Trophoblast cell (in vitro differentiated cells and primary cell): ENCODE measurements around the gene TANK.
"Not testable (repeated sequence)": the region's sequence is repeated elsewhere in the genome, so short reads cannot be mapped to it uniquely, and the experiment has no call there.

Source experiments
- DNase-seq, 2 donors: peaks; one replicate each; pipeline ENCODE4 v3.0.0-alpha.2; 2016
- H2AFZ ChIP-seq: 2 replicates; pipeline ENCODE4 v1.6.1; 2013; ENCODE audit warnings: low read length, moderate library complexity, mild to moderate bottlenecking; ENCODE audit not compliant: insufficient read depth, poor library complexity
- H2AK5ac ChIP-seq: 2 replicates; pipeline ENCODE4 v1.6.1; 2013; ENCODE audit warnings: mild to moderate bottlenecking, low read length
- H2BK120ac ChIP-seq: 2 replicates; pipeline ENCODE4 v1.6.1; 2013; ENCODE audit warnings: low read length, mild to moderate bottlenecking, moderate library complexity; ENCODE audit not compliant: insufficient read depth, poor library complexity
- H2BK12ac ChIP-seq: 2 replicates; pipeline ENCODE4 v1.6.1; 2013; ENCODE audit warnings: mild to moderate bottlenecking, low read length, moderate library complexity
- H2BK5ac ChIP-seq: 2 replicates; pipeline ENCODE4 v1.6.1; 2013; ENCODE audit warnings: low read length, low read depth, moderate library complexity, mild to moderate bottlenecking; ENCODE audit not compliant: poor library complexity
- H3K14ac ChIP-seq: 2 replicates; pipeline ENCODE4 v1.6.1; 2013; ENCODE audit warnings: mild to moderate bottlenecking, low read length
- H3K18ac ChIP-seq: 2 replicates; pipeline ENCODE4 v1.6.1; 2013; ENCODE audit warnings: mild to moderate bottlenecking, low read length
- H3K23ac ChIP-seq: 2 replicates; pipeline ENCODE4 v1.6.1; 2013; ENCODE audit warnings: low read length
- H3K27ac ChIP-seq: 2 replicates; pipeline ENCODE4 v1.5.1; 2013; ENCODE audit warnings: low read depth, mild to moderate bottlenecking, inconsistent platforms, low read length, moderate library complexity
- H3K27me3 ChIP-seq: 2 replicates; pipeline ENCODE4 v1.6.1; 2013; ENCODE audit warnings: inconsistent platforms, mild to moderate bottlenecking, low read length, moderate library complexity; ENCODE audit not compliant: insufficient read depth
- H3K36me3 ChIP-seq, 2 experiments: 1 replicate in 1 of 2; 2 replicates in 1 of 2; pipeline ENCODE4 v1.6.1; 2013; ENCODE audit warnings: low read length in 2 of 2, mild to moderate bottlenecking in 2 of 2, moderate library complexity in 1 of 2; ENCODE audit not compliant: insufficient read depth in 2 of 2, control insufficient read depth in 1 of 2
- H3K4ac ChIP-seq: 2 replicates; pipeline ENCODE4 v1.6.1; 2013; ENCODE audit warnings: low read depth, mild to moderate bottlenecking, low read length, moderate library complexity
- H3K4me1 ChIP-seq, 2 experiments: 1 replicate in 1 of 2; 2 replicates in 1 of 2; pipeline ENCODE4 v1.6.1; 2013; ENCODE audit warnings: low read length in 2 of 2, mild to moderate bottlenecking in 2 of 2, moderate library complexity in 1 of 2; ENCODE audit not compliant: insufficient read depth in 2 of 2, control insufficient read depth in 1 of 2
- H3K4me2 ChIP-seq: 2 replicates; pipeline ENCODE4 v1.6.1; 2013; ENCODE audit warnings: inconsistent platforms, mild to moderate bottlenecking, low read length, moderate library complexity
- H3K4me3 ChIP-seq: 2 replicates; pipeline ENCODE4 v1.5.1; 2013; ENCODE audit warnings: mild to moderate bottlenecking, low read depth, low read length, inconsistent platforms
- H3K79me1 ChIP-seq: one replicate; pipeline ENCODE4 v1.6.1; 2013; ENCODE audit warnings: low read length
- H3K79me2 ChIP-seq: 2 replicates; pipeline ENCODE4 v1.6.1; 2013; ENCODE audit warnings: low read length, mild to moderate bottlenecking; ENCODE audit not compliant: control insufficient read depth, insufficient read depth, poor library complexity
- H3K9ac ChIP-seq: 2 replicates; pipeline ENCODE4 v1.6.1; 2013; ENCODE audit warnings: mild to moderate bottlenecking, low read length
- H3K9me3 ChIP-seq: 2 replicates; pipeline ENCODE4 v1.6.1; 2013; ENCODE audit warnings: low read depth, mild to moderate bottlenecking, control low read depth, inconsistent platforms, low read length; ENCODE audit not compliant: insufficient read depth
- H4K12ac ChIP-seq: 2 replicates; pipeline ENCODE4 v1.6.1; 2013; ENCODE audit warnings: low read depth, mild to moderate bottlenecking, low read length, moderate library complexity
- H4K8ac ChIP-seq: 2 replicates; pipeline ENCODE4 v1.6.1; 2013; ENCODE audit warnings: low read depth, mild to moderate bottlenecking, low read length, moderate library complexity
- H4K91ac ChIP-seq: one replicate; pipeline ENCODE4 v1.6.1; 2013; ENCODE audit warnings: low read depth, mild to moderate bottlenecking, low read length, moderate library complexity
- WGBS: extraction: QIAGEN DNeasy Blood & Tissue Kit; methylation state at CpG from one replicate; pipeline ENCODE4 v1.1.7; 2013; ENCODE audit warnings: missing lambda C conversion rate; ENCODE audit not compliant: insufficient read length, insufficient coverage; ENCODE audit errors: extremely low coverage; 5-methylcytosine and 5-hydroxymethylcytosine counted together

The TANK gene

DNA sequence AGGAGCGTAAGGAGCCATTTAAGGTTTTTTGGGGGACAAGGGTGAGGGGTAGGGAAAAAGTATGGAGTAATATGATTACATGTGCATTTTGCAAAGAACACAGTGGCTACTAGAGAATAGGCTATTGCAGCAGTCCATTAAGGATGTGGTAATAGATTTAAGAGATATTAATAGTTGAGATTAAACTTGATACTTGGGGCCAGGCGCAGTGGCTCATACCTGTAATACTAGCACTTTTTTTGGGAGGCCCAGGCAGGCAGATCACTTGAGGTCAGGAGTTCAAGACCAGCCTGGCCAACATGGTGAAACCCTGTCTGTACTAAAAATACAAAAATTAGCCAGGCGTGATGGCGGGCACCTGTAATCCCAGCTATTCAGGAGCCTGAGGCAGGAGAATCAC is 35.4 kb downstream of the TANK start:
- H3K4me2 ChIP-seq, H3K27ac ChIP-seq, H2BK12ac ChIP-seq, H3K79me1 ChIP-seq, H2AK5ac ChIP-seq, H3K9ac ChIP-seq, H3K4me1 ChIP-seq, H3K14ac ChIP-seq, H3K27me3 ChIP-seq, H4K91ac ChIP-seq, H4K12ac ChIP-seq, H2AFZ ChIP-seq, H3K23ac ChIP-seq, H3K4ac ChIP-seq, H3K79me2 ChIP-seq, H3K36me3 ChIP-seq, H3K4me3 ChIP-seq, H4K8ac ChIP-seq, DNase-seq, H3K18ac ChIP-seq, H2BK5ac ChIP-seq, H3K9me3 ChIP-seq, H2BK120ac ChIP-seq: not testable (repeated sequence)
- WGBS: no CpG with 5 or more reads among the region's 4 CpGs

DNA sequence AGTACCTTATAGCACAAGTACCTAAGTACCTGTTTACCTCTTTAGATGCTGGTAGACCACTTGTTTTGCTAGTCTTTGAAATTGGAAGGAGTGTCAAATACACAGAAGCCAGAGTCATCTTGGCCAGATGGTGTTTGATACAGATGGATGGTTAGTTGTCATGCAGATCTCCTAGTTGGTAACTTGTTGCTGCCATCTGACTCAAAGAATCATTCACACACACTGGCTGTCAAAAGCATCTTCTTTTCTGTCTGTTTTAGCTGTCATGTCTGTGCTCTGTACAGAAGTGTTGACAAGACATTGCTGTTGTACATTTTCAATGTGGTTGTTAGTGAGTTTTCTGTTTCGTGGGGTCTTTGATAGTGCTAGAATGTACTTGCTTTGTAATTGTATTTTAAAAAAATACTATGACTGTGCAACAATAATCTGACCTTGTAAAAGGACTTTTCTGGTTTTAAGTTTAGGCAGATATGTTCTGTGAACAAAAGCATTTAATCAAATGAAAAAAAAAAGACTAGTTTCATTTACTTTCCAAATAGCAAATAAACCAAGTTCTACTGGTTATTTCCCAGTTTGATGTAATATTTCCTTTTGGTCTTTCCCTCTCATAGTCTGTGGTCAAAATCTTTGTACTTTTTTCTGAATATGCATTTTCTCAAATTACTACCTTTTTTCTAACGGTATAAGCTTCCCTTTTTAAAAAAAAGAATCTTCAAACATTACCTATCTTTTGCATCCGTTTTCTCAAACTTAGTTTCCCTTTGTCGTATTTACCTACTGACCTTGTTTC is 39.9 kb downstream of the TANK start:
- Histone ChIP-seq H2BK12ac (no peak overlapping the region), H2AFZ (no peak overlapping the region), H2AK5ac (no peak overlapping the region), H3K4me1 (no peaks in the 10 kb centered on the region), H3K4me2 (no peak overlapping the region), H3K27ac (no peak overlapping the region), H3K36me3 (peaks cover 5 to 7% of the 10 kb centered on the region in 2 experiments), H3K79me1 (no peaks in the 10 kb centered on the region), H2BK120ac (no peak overlapping the region), H3K14ac (no peak overlapping the region), H4K8ac (no peak overlapping the region), H2BK5ac (no peak overlapping the region), H3K9ac (no peak overlapping the region), H3K23ac (no peak overlapping the region), H3K4me3 (no peak overlapping the region), H3K4ac (no peak overlapping the region), H3K9me3 (no peaks in the 10 kb centered on the region), H3K79me2 (no peaks in the 10 kb centered on the region), H3K27me3 (no peaks in the 10 kb centered on the region), H4K91ac (no peak overlapping the region), H3K18ac (no peak overlapping the region), H4K12ac (no peak overlapping the region)
- WGBS: no CpG with 5 or more reads among the region's 4 CpGs
- DNase-seq: no peak

DNA sequence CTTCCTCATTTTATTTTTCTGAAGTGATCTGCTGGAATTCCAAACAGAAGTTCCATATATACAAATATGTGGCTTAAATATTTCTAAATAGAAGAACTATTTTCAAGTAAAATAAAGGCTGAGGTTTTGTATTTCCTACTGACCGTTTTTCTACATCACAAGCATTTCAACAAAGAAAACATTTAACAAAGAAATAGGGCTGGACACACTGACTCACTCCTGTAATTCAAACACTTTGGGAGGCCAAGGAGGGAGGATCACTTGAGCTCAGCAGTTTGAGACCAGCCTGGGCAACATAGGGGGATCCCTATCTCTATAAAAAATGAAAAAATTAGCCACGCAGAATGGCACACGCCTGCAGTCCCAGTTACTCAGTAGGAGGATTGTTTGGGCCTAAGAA is 44.6 kb downstream of the TANK start:
- H3K36me3 ChIP-seq: peaks cover 2 to 3% of the 10 kb centered on the region in 2 experiments
- WGBS: no CpG with 5 or more reads among the region's 3 CpGs
- H3K4me1 ChIP-seq: no peaks in the 10 kb centered on the region
- H3K79me2 ChIP-seq: no peaks in the 10 kb centered on the region
- no peak overlapping the region for H4K12ac ChIP-seq
- no peak overlapping the region for H2BK12ac ChIP-seq
- H3K4ac ChIP-seq: no peak overlapping the region
- H4K91ac ChIP-seq: no peak overlapping the region
- H3K27ac ChIP-seq: no peak overlapping the region
- no peak overlapping the region for H3K23ac ChIP-seq
- no peak overlapping the region for H2AFZ ChIP-seq
- H4K8ac ChIP-seq: no peak overlapping the region
- H3K4me3 ChIP-seq: no peak overlapping the region
- H2BK120ac ChIP-seq: no peak overlapping the region
- no peak overlapping the region for H3K18ac ChIP-seq
- no peak overlapping the region for H2AK5ac ChIP-seq
- H2BK5ac ChIP-seq: no peak overlapping the region
- no peaks in the 10 kb centered on the region for H3K9me3 ChIP-seq
- DNase-seq: peak in 1 of 2 donors; percentile 41
- H3K27me3 ChIP-seq: no peaks in the 10 kb centered on the region
- H3K9ac ChIP-seq: no peak overlapping the region
- H3K4me2 ChIP-seq: no peak overlapping the region
- no peaks in the 10 kb centered on the region for H3K79me1 ChIP-seq
- no peak overlapping the region for H3K14ac ChIP-seq

DNA sequence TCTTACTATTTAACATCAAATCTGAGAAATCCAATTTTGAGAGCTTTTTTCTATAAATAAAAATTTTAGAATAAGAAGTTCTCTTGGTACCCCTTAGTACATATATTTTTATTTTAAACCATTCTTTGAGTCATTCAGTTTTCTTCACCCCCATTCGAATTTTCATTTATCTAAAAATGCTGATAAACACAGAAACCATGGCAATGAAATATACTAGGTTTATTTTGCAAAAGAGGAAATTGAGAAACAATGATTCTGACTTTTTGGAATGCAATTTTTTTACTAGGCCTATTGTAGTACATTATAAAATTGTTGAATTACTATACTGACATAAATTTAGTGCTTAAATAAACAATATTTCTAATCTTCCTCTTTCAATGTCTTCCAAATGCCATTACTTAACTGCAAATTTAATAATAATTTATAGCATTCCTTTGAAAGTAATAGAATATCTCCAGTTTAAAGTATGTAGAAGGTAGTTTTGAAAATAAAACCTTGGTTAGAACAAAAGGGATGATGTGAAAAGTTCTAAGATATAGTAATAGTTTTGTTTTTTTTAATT is 46.3 kb downstream of the TANK start:
- Histone ChIP-seq H2BK5ac (no peak overlapping the region), H4K91ac (no peak overlapping the region), H4K12ac (no peak overlapping the region), H2BK12ac (no peak overlapping the region), H3K36me3 (peaks cover 2 to 3% of the 10 kb centered on the region in 2 experiments), H2BK120ac (no peak overlapping the region), H3K4me2 (no peak overlapping the region), H3K79me1 (no peaks in the 10 kb centered on the region), H4K8ac (no peak overlapping the region), H3K23ac (no peak overlapping the region), H3K4ac (no peak overlapping the region), H3K27ac (no peak overlapping the region), H2AFZ (no peak overlapping the region), H3K18ac (no peak overlapping the region), H2AK5ac (no peak overlapping the region), H3K4me3 (no peak overlapping the region), H3K4me1 (no peaks in the 10 kb centered on the region), H3K14ac (no peak overlapping the region), H3K9me3 (no peaks in the 10 kb centered on the region), H3K9ac (no peak overlapping the region), H3K79me2 (no peaks in the 10 kb centered on the region), H3K27me3 (no peaks in the 10 kb centered on the region)
- DNase-seq: no peak
- no CpG with 5 or more reads among the region's 1 CpG for whole genome bisulfite sequencing
